HCT116 (cell line): Measurements from ENCODE around the gene RPS25. TPM values are rescaled to one million over a fixed set of nuclear protein-coding genes. Genes with fewer than 3 reads are reported as not detected.
A peak's percentile ranks its signal among the peaks of the same experiment; 100 is the strongest.

Experiments
- ATAC-seq: fragments of 200-7000 bp; cut with Tn5 transposase; 2 replicates; pipeline ENCODE4 v1.9.1; 2020; ENCODE audit warnings: mild to moderate bottlenecking, moderate library complexity
- BruUV-seq: library from RNA; stranded (reverse); fragments of 400-500 nt; replicated peaks from 2 replicates; lab custom pipeline; 2021; lab: Mats Ljungman, UMichigan
- CTCF ChIA-PET: fragments of 300-600 bp; sonication (Branson Sonifier 250); formaldehyde crosslinking; loops from one replicate; lab custom pipeline; 2021; ENCODE audit warnings: antibody characterized with exemption; lab: Charles Lee
- POLR2A ChIA-PET: fragments of 300-600, 350-600 bp; sonication (Branson Sonifier 250); formaldehyde crosslinking; loops from one replicate; lab custom pipeline; 2021; ENCODE audit warnings: antibody characterized with exemption; lab: Charles Lee
- RAD21 ChIA-PET, 2 experiments: fragments of 300-600 bp; sonication (Branson Sonifier 250); formaldehyde crosslinking; loops; one replicate each; lab custom pipeline; 2023; ENCODE audit warnings: low total read pairs in 2 of 2; ENCODE audit not compliant: uncharacterized antibody in 2 of 2, unreplicated experiment in 2 of 2, low non-redundant PET in 1 of 2; lab: Charles Lee
- DNase-seq: peaks from one replicate; pipeline ENCODE4 v3.0.0-alpha.2; 2010; ENCODE audit warnings: low read depth, low spot score
- H2AFZ ChIP-seq: fragments of 200-600 bp; shearing (Covaris generic), sonication (generic); 2 replicates; pipeline ENCODE4 v1.6.1; 2017; ENCODE audit warnings: low read depth, mixed run types, mixed read lengths, antibody characterized with exemption, low read length; ENCODE audit not compliant: poor library complexity, severe bottlenecking
- H3K27ac ChIP-seq: 2 replicates; pipeline ENCODE4 v1.5.1; 2012; ENCODE audit warnings: low read depth, low read length
- H3K27me3 ChIP-seq: fragments of 200-600 bp; sonication (generic); 2 replicates; pipeline ENCODE4 v1.6.1; 2016; ENCODE audit warnings: mixed run types, low read length, mixed read lengths; ENCODE audit not compliant: insufficient read depth
- H3K36me3 ChIP-seq, 2 experiments: fragments of 200-500 bp in 1 of 2; fragments of 200-600 bp in 1 of 2; sonication (Bioruptor generic) in 1 of 2; sonication (generic) in 1 of 2; 2 replicates each; pipeline versions ENCODE4 v1.5.1 to v1.6.1; 2014 to 2016; ENCODE audit warnings: low read length in 2 of 2, inconsistent platforms in 1 of 2, mixed read lengths in 1 of 2, mixed run types in 1 of 2; ENCODE audit not compliant: insufficient read depth in 2 of 2, control insufficient read depth in 1 of 2
- H3K4me1 ChIP-seq, 2 experiments: fragments of 200-600 bp in 1 of 2; sonication (generic) in 1 of 2; 2 replicates each; pipeline versions ENCODE4 v1.5.1 to v1.6.1; 2012 to 2017; ENCODE audit warnings: low read length in 2 of 2, inconsistent platforms in 1 of 2, mild to moderate bottlenecking in 1 of 2, mixed read lengths in 1 of 2, mixed run types in 1 of 2, moderate library complexity in 1 of 2; ENCODE audit not compliant: insufficient read depth in 2 of 2, control insufficient read depth in 1 of 2
- H3K4me2 ChIP-seq: fragments of 200-600 bp; sonication (generic); 2 replicates; pipeline ENCODE4 v1.6.1; 2017; ENCODE audit warnings: mixed run types, low read length, mixed read lengths
- H3K4me3 ChIP-seq, 2 experiments: fragments of 200-600 bp in 1 of 2; sonication (generic) in 1 of 2; replicated peaks in 1 of 2; 2 replicates each; pipeline ENCODE4 v1.5.1; 2011 to 2016; ENCODE audit warnings: low read length in 2 of 2, control low read depth in 1 of 2, low read depth in 1 of 2, mild to moderate bottlenecking in 1 of 2, mixed read lengths in 1 of 2, mixed run types in 1 of 2
- H3K79me2 ChIP-seq: fragments of 200-600 bp; sonication (generic); 2 replicates; pipeline ENCODE4 v1.6.1; 2017; ENCODE audit warnings: mild to moderate bottlenecking, mixed run types, low read length, moderate library complexity, mixed read lengths; ENCODE audit not compliant: insufficient read depth
- H3K9ac ChIP-seq: fragments of 200-600 bp; sonication (generic); 2 replicates; pipeline ENCODE4 v1.6.1; 2016; ENCODE audit warnings: low read length, mixed read lengths
- H3K9me2 ChIP-seq: fragments of 200-600 bp; sonication (generic), shearing (Covaris generic); 2 replicates; pipeline ENCODE4 v1.6.1; 2017; ENCODE audit warnings: mixed run types, mild to moderate bottlenecking, moderate library complexity; ENCODE audit not compliant: insufficient read depth
- H3K9me3 ChIP-seq, 2 experiments: fragments of 200-500 bp in 1 of 2; fragments of 200-600 bp in 1 of 2; sonication (Bioruptor generic) in 1 of 2; sonication (generic) in 1 of 2; 2 replicates each; pipeline ENCODE4 v1.6.1; 2014 to 2017; ENCODE audit warnings: low read length in 2 of 2, mixed read lengths in 2 of 2, inconsistent platforms in 1 of 2, low read depth in 1 of 2, mild to moderate bottlenecking in 1 of 2, mixed run types in 1 of 2, moderate library complexity in 1 of 2; ENCODE audit not compliant: control insufficient read depth in 1 of 2, insufficient read depth in 1 of 2
- H4K20me1 ChIP-seq: fragments of 200-600 bp; sonication (generic), shearing (Covaris generic); 2 replicates; pipeline ENCODE4 v1.6.1; 2017; ENCODE audit warnings: mixed run types, mild to moderate bottlenecking, moderate library complexity; ENCODE audit not compliant: insufficient read depth
- CBX3 ChIP-seq: IDR thresholded peaks from 2 replicates; pipeline ENCODE4 v1.6.1; 2012; ENCODE audit warnings: low read depth
- EGR1 ChIP-seq: IDR thresholded peaks from 2 replicates; pipeline ENCODE4 v1.6.1; 2012; ENCODE audit warnings: low read depth
- ELF1 ChIP-seq: IDR thresholded peaks from 2 replicates; pipeline ENCODE4 v1.6.1; 2012; ENCODE audit warnings: low read depth, borderline replicate concordance
- EZH2phosphoT487 ChIP-seq: fragments of 200-600 bp; IDR thresholded peaks from 2 replicates; pipeline ENCODE4 v1.6.1; 2018; ENCODE audit warnings: antibody characterized with exemption, borderline replicate concordance
- RAD21 ChIP-seq: IDR thresholded peaks from 2 replicates; pipeline ENCODE4 v1.6.1; 2012; ENCODE audit warnings: low read depth, mild to moderate bottlenecking
- REST ChIP-seq: IDR thresholded peaks from 2 replicates; pipeline ENCODE4 v1.6.1; 2012; ENCODE audit warnings: low read depth
- SIN3A ChIP-seq: IDR thresholded peaks from 2 replicates; pipeline ENCODE4 v1.6.1; 2012; ENCODE audit warnings: low read depth
- SP1 ChIP-seq: IDR thresholded peaks from 2 replicates; pipeline ENCODE4 v1.6.1; 2012; ENCODE audit warnings: low read depth
- SRF ChIP-seq: IDR thresholded peaks from 2 replicates; pipeline ENCODE4 v1.6.1; 2012; ENCODE audit warnings: low read depth
- TCF7L2 ChIP-seq: IDR thresholded peaks from 2 replicates; pipeline ENCODE4 v1.7.0; 2011; ENCODE audit warnings: borderline replicate concordance, inconsistent platforms; ENCODE audit not compliant: insufficient read depth, insufficient read length; ENCODE audit errors: extremely low read depth
- ZBTB33 ChIP-seq: IDR thresholded peaks from 2 replicates; pipeline ENCODE4 v1.6.1; 2011; ENCODE audit warnings: mild to moderate bottlenecking, low read length, moderate library complexity; ENCODE audit not compliant: insufficient replicate concordance; ENCODE audit errors: extremely low read depth
- ZFX ChIP-seq: fragments of 450-650 bp; IDR thresholded peaks from 2 replicates; pipeline ENCODE4 v1.6.1; 2017
- ZNF274 ChIP-seq: fragments of 200-500 bp; sonication (Bioruptor generic); IDR thresholded peaks from 2 replicates; pipeline ENCODE4 v1.6.1; 2014; ENCODE audit warnings: mild to moderate bottlenecking, low read depth, low read length, inconsistent platforms
- intact Hi-C: fragments of 100-400 bp; cut with micrococcal nuclease; formaldehyde crosslinking; loops from 2 replicates; pipeline ENCODE4 v1.10.0; 2022
- total RNA-seq: library from RNA; stranded (reverse); gene quantifications from one replicate; pipeline ENCODE4 v1.2.1, GENCODE V29; 2021; ENCODE audit not compliant: unreplicated experiment
- TF ChIP-seq, protein P1 (sequence below), 3 experiments: fragments of 200-600 bp in 1 of 3; sonication (generic) in 1 of 3; IDR thresholded peaks in 2 of 3; conservative IDR thresholded peaks in 1 of 3; 2 replicates each; pipeline ENCODE4 v1.5.1; 2012 to 2017; ENCODE audit warnings: low read depth in 2 of 3, low read length in 2 of 3, antibody characterized with exemption in 1 of 3, borderline replicate concordance in 1 of 3, control low read depth in 1 of 3, mild to moderate bottlenecking in 1 of 3, mixed read lengths in 1 of 3, mixed run types in 1 of 3, moderate library complexity in 1 of 3; ENCODE audit not compliant: insufficient read depth in 1 of 3

RPS25 gene
- total RNA-seq, 1 experiment from 2014 or later = 1,404 TPM

GRCh38 chr11:119012629-119013170 is 5.4 kb downstream of the RPS25 start:
- Histone ChIP-seq H3K9ac (no peak overlapping the region), H3K27ac (peak overlapping the region; percentile 25; the same call in 1 of the 2 replicates), H3K4me3 (no peak overlapping the region), H3K36me3 (peaks cover 35 to 62% of the 10 kb centered on the region in 2 experiments), H4K20me1 (no peaks in the 10 kb centered on the region), H3K4me1 (peaks cover 10 to 18% of the 10 kb centered on the region in 2 experiments; a peak in 3 of 4 replicates), H2AFZ (no peak overlapping the region), H3K79me2 (peaks cover 32% of the 10 kb centered on the region), H3K9me2 (no peaks in the 10 kb centered on the region), H3K9me3 (no peaks in the 10 kb centered on the region), H3K27me3 (no peaks in the 10 kb centered on the region), H3K4me2 (no peak overlapping the region)
- ChIA-PET POLR2A (no interaction called here), RAD21 (no interaction called here), CTCF (no interaction called here)
- ATAC-seq = no peak
- intact Hi-C loops = no loop called here
- TF ChIP-seq RAD21 (no peak), SRF (no peak), SIN3A (no peak; the same call in 1 of the 2 replicates), REST (no peak), TCF7L2 (no peak), SP1 (no peak), EZH2phosphoT487 (no peak), ELF1 (no peak), ZBTB33 (no peak), ZNF274 (no peak), ZFX (no peak), CBX3 (no peak), EGR1 (no peak)
- TF ChIP-seq, protein P1, sequence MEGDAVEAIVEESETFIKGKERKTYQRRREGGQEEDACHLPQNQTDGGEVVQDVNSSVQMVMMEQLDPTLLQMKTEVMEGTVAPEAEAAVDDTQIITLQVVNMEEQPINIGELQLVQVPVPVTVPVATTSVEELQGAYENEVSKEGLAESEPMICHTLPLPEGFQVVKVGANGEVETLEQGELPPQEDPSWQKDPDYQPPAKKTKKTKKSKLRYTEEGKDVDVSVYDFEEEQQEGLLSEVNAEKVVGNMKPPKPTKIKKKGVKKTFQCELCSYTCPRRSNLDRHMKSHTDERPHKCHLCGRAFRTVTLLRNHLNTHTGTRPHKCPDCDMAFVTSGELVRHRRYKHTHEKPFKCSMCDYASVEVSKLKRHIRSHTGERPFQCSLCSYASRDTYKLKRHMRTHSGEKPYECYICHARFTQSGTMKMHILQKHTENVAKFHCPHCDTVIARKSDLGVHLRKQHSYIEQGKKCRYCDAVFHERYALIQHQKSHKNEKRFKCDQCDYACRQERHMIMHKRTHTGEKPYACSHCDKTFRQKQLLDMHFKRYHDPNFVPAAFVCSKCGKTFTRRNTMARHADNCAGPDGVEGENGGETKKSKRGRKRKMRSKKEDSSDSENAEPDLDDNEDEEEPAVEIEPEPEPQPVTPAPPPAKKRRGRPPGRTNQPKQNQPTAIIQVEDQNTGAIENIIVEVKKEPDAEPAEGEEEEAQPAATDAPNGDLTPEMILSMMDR (IDR thresholded peaks at IDR 0.05 in 2 of 3, conservative IDR thresholded peaks at IDR 0.05 in 1 of 3; ENCODE audit: borderline replicate concordance in 1 of 3, insufficient read depth in 1 of 3, low read depth in 2 of 3, low read length in 2 of 3) = no peak
- BruUV-seq = no TSS peak
- no peak for DNase-seq
